ENCODE results near the gene CDK19.
"Not testable (repeated sequence)": the region's sequence is repeated elsewhere in the genome, so short reads cannot be mapped to it uniquely, and the experiment has no call there.

Gene CDK19

GRCh38 chr6:110815411-110816409 is at the start of gene CDK19:
CDK19 (minus strand) TSS chr6:110815469; CDS start chr6:110815136, 333 bp downstream.
- DNase-seq, result peak; percentile 97

- no peak for DNase-seq
These were observed 49.6 kb upstream of the CDK19 start for GRCh38 chr6:110864824-110865223.

- no peak for DNase-seq
These were observed 44.1 kb upstream of the CDK19 start for GRCh38 chr6:110859335-110859792.

GRCh38 chr6:110858562-110859214 is 43.4 kb upstream of the CDK19 start:
- DNase-seq, result no peak

GRCh38 chr6:110858016-110858415 is 42.7 kb upstream of the CDK19 start:
- no peak for DNase-seq

GRCh38 chr6:110856296-110856695 is 41.0 kb upstream of the CDK19 start:
- no peak for DNase-seq

GRCh38 chr6:110853754-110854477 is 38.6 kb upstream of the CDK19 start:
- no peak for DNase-seq

- DNase-seq, result no peak
These were observed 37.5 kb upstream of the CDK19 start for GRCh38 chr6:110852773-110853172.

GRCh38 chr6:110849781-110850180 is 34.5 kb upstream of the CDK19 start:
- no peak for DNase-seq

GRCh38 chr6:110841266-110841665 is 26.0 kb upstream of the CDK19 start:
- no peak for DNase-seq

- not testable (repeated sequence) for DNase-seq
These were observed 20.5 kb upstream of the CDK19 start for GRCh38 chr6:110835751-110836150.

- DNase-seq, result no peak
These were observed 18.6 kb upstream of the CDK19 start for GRCh38 chr6:110833831-110834230.

- no peak for DNase-seq
These were observed 16.1 kb upstream of the CDK19 start for GRCh38 chr6:110831405-110831804.

GRCh38 chr6:110828396-110828795 is 13.1 kb upstream of the CDK19 start:
- no peak for DNase-seq

GRCh38 chr6:110826236-110827129 is 11.2 kb upstream of the CDK19 start:
- DNase-seq, result no peak

- DNase-seq, result no peak
These were observed 7.9 kb upstream of the CDK19 start for GRCh38 chr6:110823146-110823545.

- DNase-seq, result no peak
These were observed 7.0 kb upstream of the CDK19 start for GRCh38 chr6:110822249-110822648.

- DNase-seq, result peak; percentile 21
These were observed 1.4 kb upstream of the CDK19 start for GRCh38 chr6:110816677-110817076.

GRCh38 chr6:110815015-110815410 is 256 bp downstream of the CDK19 start:
- DNase-seq, result no peak

- peak; percentile 37 for DNase-seq
These were observed 911 bp downstream of the CDK19 start for GRCh38 chr6:110814102-110815014.

Data from RPMI8226 (cell line).